NCI-H146 treated with DMSO at 0.1 percent for 48 hours (cell line): ENCODE results near the gene PDAP1.
A peak's percentile ranks its signal among the peaks of the same experiment; 100 is the strongest.
"Not testable (repeated sequence)": the region's sequence is repeated elsewhere in the genome, so short reads cannot be mapped to it uniquely, and the experiment has no call there.

Experiments used
- DNase-seq: peaks from one replicate; lab custom pipeline; 2025; ENCODE audit not compliant: unreplicated experiment; lab: John Stamatoyannopoulos, UW

Gene PDAP1

GRCh38 chr7:99379693-99380031 lies 28.7 kb downstream of the PDAP1 start:
- not testable (repeated sequence) for DNase-seq

- no peak for DNase-seq
These were observed 29.3 kb downstream of the PDAP1 start for GRCh38 chr7:99379043-99379577.

GRCh38 chr7:99375070-99375807 lies 33.2 kb downstream of the PDAP1 start:
- DNase-seq: peak; percentile 15

GRCh38 chr7:99374111-99375064 lies 34.0 kb downstream of the PDAP1 start, which contains the start of gene ARPC1B:
Gene ARPC1B, plus strand, starts transcription at chr7:99374730. Its CDS starts 10,985 bp downstream, at chr7:99385715.
- no peak for DNase-seq

- DNase-seq: no peak
These were observed 35.0 kb downstream of the PDAP1 start for GRCh38 chr7:99373091-99374066.

- no peak for DNase-seq
These were observed 35.9 kb downstream of the PDAP1 start for GRCh38 chr7:99372275-99373090.

- DNase-seq: no peak
These were observed 36.9 kb downstream of the PDAP1 start for GRCh38 chr7:99371376-99371920.

- DNase-seq: no peak
These were observed 38.5 kb downstream of the PDAP1 start for GRCh38 chr7:99369767-99370391.

GRCh38 chr7:99368750-99369389 lies 39.5 kb downstream of the PDAP1 start:
- no peak for DNase-seq

GRCh38 chr7:99366646-99367045 lies 41.8 kb downstream of the PDAP1 start:
- DNase-seq: no peak

- no peak for DNase-seq
These were observed 42.9 kb downstream of the PDAP1 start for GRCh38 chr7:99365318-99366141.

- no peak for DNase-seq
These were observed 45.1 kb downstream of the PDAP1 start for GRCh38 chr7:99363286-99363685.

- no peak for DNase-seq
These were observed 45.6 kb downstream of the PDAP1 start for GRCh38 chr7:99362801-99363200.

- no peak for DNase-seq
These were observed 48.8 kb downstream of the PDAP1 start for GRCh38 chr7:99359465-99360154.

- DNase-seq: not testable (repeated sequence)
These were observed 49.9 kb downstream of the PDAP1 start for GRCh38 chr7:99358521-99358920.

GRCh38 chr7:99357701-99358490 lies 50.5 kb downstream of the PDAP1 start:
- no peak for DNase-seq
